IMR-90 (cell line): ENCODE data around the gene SPDYE2. TPM values are rescaled to one million over a fixed set of nuclear protein-coding genes. Genes with fewer than 3 reads are reported as not detected.
"Not testable (repeated sequence)": the region's sequence is repeated elsewhere in the genome, so short reads cannot be mapped to it uniquely, and the experiment has no call there.

Source experiments
- ATAC-seq: fragments of 200-7000 bp; cut with Tn5 transposase; 2 replicates; pipeline ENCODE4 v1.9.1; 2020; ENCODE audit warnings: low read depth, mild to moderate bottlenecking, moderate library complexity
- BruUV-seq: library from RNA; stranded (reverse); fragments of 400-500 nt; replicated peaks from 2 replicates; lab custom pipeline; 2021; lab: Mats Ljungman, UMichigan
- CTCF ChIA-PET: fragments of 300-600 bp; formaldehyde crosslinking; extraction: SDS; loops from one replicate; lab custom pipeline; 2021; ENCODE audit warnings: antibody characterized with exemption; lab: Yijun Ruan, JAX
- POLR2A ChIA-PET: fragments of 300-600 bp; sonication (Branson Sonifier 250); formaldehyde crosslinking; loops from one replicate; lab custom pipeline; 2022; ENCODE audit warnings: antibody characterized with exemption; ENCODE audit not compliant: unreplicated experiment; lab: Charles Lee
- DNase-seq: peaks from one replicate; pipeline ENCODE4 v3.0.0; 2013
- H2AFZ ChIP-seq: replicated peaks from 2 replicates; pipeline ENCODE3; 2013; ENCODE audit warnings: low read length, mild to moderate bottlenecking; ENCODE audit not compliant: poor library complexity
- H2AK5ac ChIP-seq: 2 replicates; pipeline ENCODE4 v1.6.1; 2013; ENCODE audit warnings: low read depth, low read length, inconsistent platforms
- H2AK9ac ChIP-seq: replicated peaks from 2 replicates; pipeline ENCODE3; 2013; ENCODE audit warnings: mild to moderate bottlenecking, low read depth, low read length, moderate library complexity; ENCODE audit not compliant: poor library complexity
- H2BK120ac ChIP-seq: 2 replicates; pipeline ENCODE4 v1.6.1; 2013; ENCODE audit warnings: low read depth, low read length, inconsistent platforms
- H2BK15ac ChIP-seq: 3 replicates; pipeline ENCODE4 v1.6.1; 2013; ENCODE audit warnings: low read depth, low read length, inconsistent platforms
- H2BK20ac ChIP-seq: 2 replicates; pipeline ENCODE4 v1.6.1; 2013; ENCODE audit warnings: low read depth, mild to moderate bottlenecking, inconsistent platforms, low read length, moderate library complexity
- H2BK5ac ChIP-seq: 2 replicates; pipeline ENCODE4 v1.6.1; 2013; ENCODE audit warnings: mild to moderate bottlenecking, low read depth, low read length, inconsistent platforms; ENCODE audit not compliant: poor library complexity, severe bottlenecking
- H3K14ac ChIP-seq: replicated peaks from 2 replicates; pipeline ENCODE4 v1.6.1; 2013; ENCODE audit warnings: low read depth, low read length, inconsistent platforms
- H3K18ac ChIP-seq: 2 replicates; pipeline ENCODE4 v1.6.1; 2013; ENCODE audit warnings: low read depth, low read length, control low read depth
- H3K23ac ChIP-seq: 2 replicates; pipeline ENCODE4 v1.6.1; 2013; ENCODE audit warnings: low read depth, low read length, inconsistent platforms
- H3K27ac ChIP-seq: 2 replicates; pipeline ENCODE4 v1.5.1; 2013; ENCODE audit warnings: mild to moderate bottlenecking, control low read depth, low read length; ENCODE audit not compliant: insufficient read depth
- H3K27me3 ChIP-seq: 2 replicates; pipeline ENCODE4 v1.6.1; 2013; ENCODE audit warnings: low read length; ENCODE audit not compliant: control insufficient read depth, insufficient read depth
- H3K36me3 ChIP-seq: 2 replicates; pipeline ENCODE4 v1.6.1; 2013; ENCODE audit warnings: low read length, mixed read lengths; ENCODE audit not compliant: control insufficient read depth, insufficient read depth
- H3K4ac ChIP-seq: 2 replicates; pipeline ENCODE4 v1.6.1; 2013; ENCODE audit warnings: low read depth, low read length, inconsistent platforms
- H3K4me1 ChIP-seq: 2 replicates; pipeline ENCODE4 v1.6.1; 2013; ENCODE audit warnings: low read length, mixed read lengths; ENCODE audit not compliant: control insufficient read depth, insufficient read depth
- H3K4me2 ChIP-seq: 2 replicates; pipeline ENCODE4 v1.6.1; 2013; ENCODE audit warnings: low read depth, mild to moderate bottlenecking, control low read depth, low read length, moderate library complexity
- H3K4me3 ChIP-seq: 2 replicates; pipeline ENCODE4 v1.5.1; 2013; ENCODE audit warnings: low read depth, mild to moderate bottlenecking, control low read depth, low read length, moderate library complexity; ENCODE audit not compliant: insufficient read depth
- H3K56ac ChIP-seq: 2 replicates; pipeline ENCODE4 v1.6.1; 2013; ENCODE audit warnings: low read length, inconsistent platforms; ENCODE audit not compliant: insufficient read depth; ENCODE audit errors: extremely low read depth
- H3K79me1 ChIP-seq, 2 experiments: 2 replicates each; pipeline ENCODE4 v1.6.1; 2013; ENCODE audit warnings: low read length in 2 of 2, inconsistent platforms in 1 of 2, low read depth in 1 of 2
- H3K9ac ChIP-seq: 2 replicates; pipeline ENCODE4 v1.6.1; 2013; ENCODE audit warnings: low read depth, low read length, control low read depth
- H3K9me1 ChIP-seq: 2 replicates; pipeline ENCODE4 v1.6.1; 2013; ENCODE audit warnings: low read length, inconsistent platforms; ENCODE audit not compliant: insufficient read depth
- H3K9me3 ChIP-seq: 2 replicates; pipeline ENCODE4 v1.6.1; 2013; ENCODE audit warnings: low read length; ENCODE audit not compliant: control insufficient read depth, insufficient read depth
- H4K20me1 ChIP-seq: 2 replicates; pipeline ENCODE4 v1.6.1; 2013; ENCODE audit warnings: low read length, inconsistent platforms; ENCODE audit not compliant: insufficient read depth
- H4K5ac ChIP-seq: 2 replicates; pipeline ENCODE4 v1.6.1; 2013; ENCODE audit warnings: mild to moderate bottlenecking, low read depth, low read length, control low read depth
- H4K8ac ChIP-seq, 2 experiments: 2 replicates each; pipeline ENCODE4 v1.6.1; 2013; ENCODE audit warnings: low read depth in 2 of 2, low read length in 2 of 2, control low read depth in 1 of 2, inconsistent platforms in 1 of 2
- H4K91ac ChIP-seq: 2 replicates; pipeline ENCODE4 v1.6.1; 2013; ENCODE audit warnings: low read depth, low read length, inconsistent platforms; ENCODE audit not compliant: insufficient read depth
- WGBS, 2 experiments: methylation state at CpG; one replicate each; pipeline versions ENCODE4 v1.1.5 to v1.1.7; 2013; ENCODE audit warnings: missing lambda C conversion rate in 2 of 2; ENCODE audit not compliant: insufficient read length in 1 of 2; ENCODE audit errors: extremely low coverage in 2 of 2; 5-methylcytosine and 5-hydroxymethylcytosine counted together
- dilution Hi-C: fragments of 300-500 bp; cut with HindIII; formaldehyde crosslinking; loops from one replicate; pipeline ENCODE4 v1.14.3; 2018; ENCODE audit warnings: low sequenced_read_pairs; ENCODE audit not compliant: unreplicated experiment
- in situ Hi-C: fragments of 300-500 bp; cut with MboI; formaldehyde crosslinking; loops from 3 replicates; pipeline ENCODE4 v1.14.3; 2019; ENCODE audit warnings: low sequenced_read_pairs, inconsistent platforms, mixed read lengths
- intact Hi-C: fragments of 100-400 bp; cut with micrococcal nuclease; formaldehyde crosslinking; loops from 2 replicates; pipeline ENCODE4 v1.10.0; 2022
- polyA plus RNA-seq, 3 experiments: library from polyadenylated mRNA; depleted of rRNA; stranded (reverse); fragments of >200 nt; gene quantifications; 2 replicates each; pipeline ENCODE4 v1.2.3, GENCODE V29; 2012; ENCODE audit warnings: low replicate concordance in 1 of 3
- total RNA-seq: library from RNA; depleted of rRNA; stranded (reverse); fragments of >200 nt; gene quantifications from 2 replicates; pipeline ENCODE4 v1.2.3, GENCODE V29; 2012

Gene SPDYE2
- total and polyA plus RNA-seq, 2 of the 4 experiments (the other 2 are of a cell fraction) = not detected

- H3K79me1 ChIP-seq, H3K56ac ChIP-seq, H3K27ac ChIP-seq, H3K27me3 ChIP-seq, H4K20me1 ChIP-seq, H2BK120ac ChIP-seq, BruUV-seq, H2AK9ac ChIP-seq, intact Hi-C loops, H3K36me3 ChIP-seq, H2BK20ac ChIP-seq, H4K5ac ChIP-seq, H3K9me3 ChIP-seq, POLR2A ChIA-PET, CTCF ChIA-PET, H4K91ac ChIP-seq, H3K4ac ChIP-seq, H2AFZ ChIP-seq, H3K18ac ChIP-seq, H4K8ac ChIP-seq, H3K4me3 ChIP-seq, H3K4me2 ChIP-seq, H3K14ac ChIP-seq, H2BK15ac ChIP-seq, DNase-seq, H3K23ac ChIP-seq, H3K9ac ChIP-seq, in situ Hi-C loops, dilution Hi-C loops, H3K4me1 ChIP-seq, H3K9me1 ChIP-seq, ATAC-seq, H2AK5ac ChIP-seq, H2BK5ac ChIP-seq: not testable (repeated sequence)
- no CpG with 5 or more reads among the region's 8 CpGs for WGBS, 2 experiments
Observed at GRCh38 chr7:102510575-102510974, 40.5 kb upstream of the SPDYE2 start.

GRCh38 chr7:102511860-102512522, 39.0 kb upstream of the SPDYE2 start:
- H2BK120ac ChIP-seq, H3K27ac ChIP-seq, H3K36me3 ChIP-seq, H3K79me1 ChIP-seq, POLR2A ChIA-PET, BruUV-seq, H3K9ac ChIP-seq, H2AK9ac ChIP-seq, H3K4me1 ChIP-seq, H4K20me1 ChIP-seq, H4K5ac ChIP-seq, H3K4me3 ChIP-seq, H3K4ac ChIP-seq, H3K18ac ChIP-seq, H4K91ac ChIP-seq, in situ Hi-C loops, H3K4me2 ChIP-seq, H3K23ac ChIP-seq, DNase-seq, H3K9me1 ChIP-seq, H2AK5ac ChIP-seq, H2BK5ac ChIP-seq, H2BK15ac ChIP-seq, dilution Hi-C loops, CTCF ChIA-PET, H2AFZ ChIP-seq, H3K56ac ChIP-seq, H4K8ac ChIP-seq, H2BK20ac ChIP-seq, H3K27me3 ChIP-seq, intact Hi-C loops, H3K9me3 ChIP-seq, H3K14ac ChIP-seq: not testable (repeated sequence)
- WGBS, 2 experiments = no CpG with 5 or more reads among the region's 30 CpGs
- ATAC-seq = peak; percentile 80
